H9 (cell line): Measurements from ENCODE around the gene CFHR5. TPM values are rescaled to one million over a fixed set of nuclear protein-coding genes. Genes with fewer than 3 reads are reported as not detected.

Source experiments
- DNase-seq: peaks from one replicate; pipeline ENCODE4 v3.0.0-alpha.2; 2017
- H2AFZ ChIP-seq: one replicate; pipeline ENCODE4 v1.6.1; 2013; ENCODE audit warnings: mild to moderate bottlenecking, low read length, control low read depth, moderate library complexity
- H2AK5ac ChIP-seq: 2 replicates; pipeline ENCODE4 v1.6.1; 2013; ENCODE audit warnings: low read length, control low read depth, mixed read lengths; ENCODE audit not compliant: insufficient read length
- H2BK120ac ChIP-seq: one replicate; pipeline ENCODE4 v1.6.1; 2013; ENCODE audit warnings: low read depth, mild to moderate bottlenecking, low read length, control low read depth, inconsistent platforms; ENCODE audit not compliant: poor library complexity, severe bottlenecking
- H2BK12ac ChIP-seq: 2 replicates; pipeline ENCODE4 v1.6.1; 2013; ENCODE audit warnings: low read length, control low read depth, mixed read lengths, low read depth; ENCODE audit not compliant: insufficient read length
- H2BK15ac ChIP-seq: 2 replicates; pipeline ENCODE4 v1.6.1; 2013; ENCODE audit warnings: low read depth, low read length, control low read depth
- H2BK20ac ChIP-seq: one replicate; pipeline ENCODE4 v1.6.1; 2013; ENCODE audit warnings: low read depth, mild to moderate bottlenecking, low read length, control low read depth, inconsistent platforms; ENCODE audit not compliant: poor library complexity, severe bottlenecking
- H2BK5ac ChIP-seq: 2 replicates; pipeline ENCODE4 v1.6.1; 2013; ENCODE audit warnings: low read length, control low read depth, mixed read lengths; ENCODE audit not compliant: insufficient read length
- H3K14ac ChIP-seq: 2 replicates; pipeline ENCODE4 v1.6.1; 2013; ENCODE audit warnings: low read length, control low read depth; ENCODE audit not compliant: insufficient read depth
- H3K18ac ChIP-seq: 2 replicates; pipeline ENCODE4 v1.6.1; 2013; ENCODE audit warnings: low read depth, mild to moderate bottlenecking, mixed read lengths, low read length, control low read depth; ENCODE audit not compliant: insufficient read length
- H3K23ac ChIP-seq: 2 replicates; pipeline ENCODE4 v1.6.1; 2013; ENCODE audit warnings: low read length, control low read depth, mixed read lengths, low read depth; ENCODE audit not compliant: insufficient read length
- H3K23me2 ChIP-seq: 2 replicates; pipeline ENCODE4 v1.6.1; 2013; ENCODE audit warnings: low read depth, mild to moderate bottlenecking, mixed read lengths, low read length, control low read depth; ENCODE audit not compliant: insufficient read length, poor library complexity, severe bottlenecking
- H3K27ac ChIP-seq: 2 replicates; pipeline ENCODE4 v1.5.1; 2013; ENCODE audit warnings: low read length, control low read depth, mixed read lengths, low read depth; ENCODE audit not compliant: insufficient read length
- H3K27me3 ChIP-seq: 2 replicates; pipeline ENCODE4 v1.6.1; 2013; ENCODE audit warnings: low read length, control low read depth, inconsistent platforms; ENCODE audit not compliant: insufficient read depth
- H3K4ac ChIP-seq: 2 replicates; pipeline ENCODE4 v1.6.1; 2013; ENCODE audit warnings: low read depth, mild to moderate bottlenecking, control low read depth, inconsistent platforms, low read length, moderate library complexity
- H3K4me1 ChIP-seq: 2 replicates; pipeline ENCODE4 v1.6.1; 2013; ENCODE audit warnings: low read length, control low read depth, inconsistent platforms; ENCODE audit not compliant: insufficient read depth
- H3K4me2 ChIP-seq: 2 replicates; pipeline ENCODE4 v1.6.1; 2013; ENCODE audit warnings: low read length, control low read depth, mixed read lengths; ENCODE audit not compliant: insufficient read length, insufficient read depth
- H3K56ac ChIP-seq: 2 replicates; pipeline ENCODE4 v1.6.1; 2013; ENCODE audit warnings: low read depth, mild to moderate bottlenecking, mixed read lengths, low read length, control low read depth; ENCODE audit not compliant: insufficient read length
- H3K79me1 ChIP-seq: 2 replicates; pipeline ENCODE4 v1.6.1; 2013; ENCODE audit warnings: low read depth, mild to moderate bottlenecking, moderate library complexity, low read length, control low read depth, inconsistent platforms; ENCODE audit not compliant: insufficient read depth, poor library complexity, severe bottlenecking
- H3K79me2 ChIP-seq: 2 replicates; pipeline ENCODE4 v1.6.1; 2013; ENCODE audit warnings: low read length, control low read depth, inconsistent platforms; ENCODE audit not compliant: insufficient read depth
- H3K9ac ChIP-seq: 2 replicates; pipeline ENCODE4 v1.6.1; 2013; ENCODE audit warnings: low read length, control low read depth, mixed read lengths; ENCODE audit not compliant: insufficient read length; ENCODE audit errors: extremely low read depth
- H3K9me3 ChIP-seq: one replicate; pipeline ENCODE4 v1.6.1; 2013; ENCODE audit warnings: low read depth, low read length, inconsistent platforms; ENCODE audit not compliant: control insufficient read depth
- H3T11ph ChIP-seq: one replicate; pipeline ENCODE4 v1.6.1; 2013; ENCODE audit warnings: mild to moderate bottlenecking, low read length, control low read depth, inconsistent platforms
- H4K20me1 ChIP-seq: one replicate; pipeline ENCODE4 v1.6.1; 2013; ENCODE audit not compliant: control insufficient read depth, insufficient read length, insufficient read depth
- H4K5ac ChIP-seq: 2 replicates; pipeline ENCODE4 v1.6.1; 2013; ENCODE audit warnings: low read depth, mild to moderate bottlenecking, mixed read lengths, low read length, control low read depth; ENCODE audit not compliant: insufficient read length
- H4K8ac ChIP-seq: replicated peaks from 2 replicates; pipeline ENCODE4 v1.6.1; 2013; ENCODE audit warnings: low read length, control low read depth, mixed read lengths, low read depth; ENCODE audit not compliant: insufficient read length
- H4K91ac ChIP-seq: 2 replicates; pipeline ENCODE4 v1.6.1; 2013; ENCODE audit warnings: low read depth, mild to moderate bottlenecking, moderate library complexity, mixed read lengths, low read length, control low read depth; ENCODE audit not compliant: insufficient read length
- H3K27ac Mint-ChIP-seq, 3 experiments: 2 replicates in 2 of 3; 3 replicates in 1 of 3; pipeline ENCODE4 v1.8.0; 2020 to 2021; ENCODE audit warnings: mixed read lengths in 3 of 3, mild to moderate bottlenecking in 1 of 3, moderate library complexity in 1 of 3
- H3K27me3 Mint-ChIP-seq: 2 replicates; pipeline ENCODE4 v1.8.0; 2021; ENCODE audit warnings: low read depth, mild to moderate bottlenecking, moderate library complexity, mixed read lengths
- H3K36me3 Mint-ChIP-seq, 3 experiments: 2 replicates in 2 of 3; 3 replicates in 1 of 3; pipeline ENCODE4 v1.8.0; 2020 to 2021; ENCODE audit warnings: low read depth in 3 of 3, mixed read lengths in 3 of 3; ENCODE audit not compliant: insufficient read depth in 1 of 3
- H3K4me1 Mint-ChIP-seq, 2 experiments: 2 replicates each; pipeline ENCODE4 v1.8.0; 2020; ENCODE audit warnings: mixed read lengths in 2 of 2
- H3K4me3 Mint-ChIP-seq, 2 experiments: 2 replicates in 1 of 2; 3 replicates in 1 of 2; pipeline ENCODE4 v1.8.0; 2020 to 2021; ENCODE audit warnings: mild to moderate bottlenecking in 2 of 2, mixed read lengths in 2 of 2, moderate library complexity in 1 of 2
- H3K9me3 Mint-ChIP-seq, 2 experiments: 2 replicates in 1 of 2; 3 replicates in 1 of 2; pipeline ENCODE4 v1.8.0; 2020; ENCODE audit warnings: mild to moderate bottlenecking in 2 of 2, mixed read lengths in 2 of 2, moderate library complexity in 1 of 2
- CTCF ChIP-seq: fragments of 200-600 bp; sonication (generic); conservative IDR thresholded peaks from 3 replicates; pipeline ENCODE4 v1.8.0; 2021; ENCODE audit warnings: antibody characterized with exemption, mild to moderate bottlenecking
- whole genome bisulfite sequencing: extraction: QIAGEN DNeasy Blood & Tissue Kit; methylation state at CpG from one replicate; pipeline ENCODE4 v1.1.7; 2013; ENCODE audit warnings: missing lambda C conversion rate, low lambda C conversion rate, mixed read lengths; ENCODE audit not compliant: insufficient read length; ENCODE audit errors: extremely low coverage; 5-methylcytosine and 5-hydroxymethylcytosine counted together
- total RNA-seq: library from RNA; stranded (reverse); gene quantifications from 2 replicates; pipeline ENCODE4 v1.2.1, GENCODE V29; 2021

Gene CFHR5
- total RNA-seq, 1 experiment from 2014 or later, result not detected

GRCh38 chr1:197011614-197012013 is 34.3 kb downstream of the CFHR5 start:
- Mint-ChIP-seq H3K4me1 (peaks cover 0 to 4% of the 10 kb centered on the region in 2 experiments; a peak in 1 of 4 replicates), H3K9me3 (peaks cover 9 to 12% of the 10 kb centered on the region in 2 experiments), H3K27me3 (no peaks in the 10 kb centered on the region), H3K4me3 (no peak overlapping the region), H3K27ac (no peak overlapping the region), H3K36me3 (peaks cover 2 to 8% (median 3%) of the 10 kb centered on the region in 3 experiments; a peak in 4 of 7 replicates)
- H3K9me3 ChIP-seq, result no peaks in the 10 kb centered on the region
- no peak overlapping the region for H3K4me2 ChIP-seq
- H3T11ph ChIP-seq, result no peak overlapping the region
- no peak for DNase-seq
- no peak overlapping the region for H3K56ac ChIP-seq
- H3K4ac ChIP-seq, result no peak overlapping the region
- H4K20me1 ChIP-seq, result no peaks in the 10 kb centered on the region
- H2BK5ac ChIP-seq, result no peak overlapping the region
- WGBS, result no CpG with 5 or more reads among the region's 1 CpG
- no peak overlapping the region for H4K91ac ChIP-seq
- H3K23ac ChIP-seq, result no peak overlapping the region
- H2BK15ac ChIP-seq, result no peak overlapping the region
- no peak overlapping the region for H2BK12ac ChIP-seq
- H4K5ac ChIP-seq, result no peak overlapping the region
- H3K14ac ChIP-seq, result no peak overlapping the region
- H2AK5ac ChIP-seq, result no peak overlapping the region
- no peaks in the 10 kb centered on the region for H3K27me3 ChIP-seq
- H3K18ac ChIP-seq, result no peak overlapping the region
- H3K4me1 ChIP-seq, result no peaks in the 10 kb centered on the region
- no peak overlapping the region for H2BK120ac ChIP-seq
- H2BK20ac ChIP-seq, result no peak overlapping the region
- H4K8ac ChIP-seq, result no peak overlapping the region
- no peaks in the 10 kb centered on the region for H3K79me2 ChIP-seq
- no peaks in the 10 kb centered on the region for H3K23me2 ChIP-seq
- no peak overlapping the region for H3K27ac ChIP-seq
- no peak overlapping the region for H3K9ac ChIP-seq
- no peaks in the 10 kb centered on the region for H3K79me1 ChIP-seq
- no peak overlapping the region for H2AFZ ChIP-seq
- TF ChIP-seq CTCF, result no peak
